ENCODE data around the gene TMEM203.

- TF ChIP-seq CTCF (IDR thresholded peaks at IDR 0.05) (no peak), EP300 (IDR thresholded peaks at IDR 0.05) (no peak)
These were observed 31.4 kb downstream of the TMEM203 start for GRCh38 chr9:137173796-137174664.

Measured in tibial nerve (tissue), 4 donors.